ENCODE results near the gene MUC6.
A peak's percentile ranks its signal among the peaks of the same experiment; 100 is the strongest.

MUC6 gene

DNA sequence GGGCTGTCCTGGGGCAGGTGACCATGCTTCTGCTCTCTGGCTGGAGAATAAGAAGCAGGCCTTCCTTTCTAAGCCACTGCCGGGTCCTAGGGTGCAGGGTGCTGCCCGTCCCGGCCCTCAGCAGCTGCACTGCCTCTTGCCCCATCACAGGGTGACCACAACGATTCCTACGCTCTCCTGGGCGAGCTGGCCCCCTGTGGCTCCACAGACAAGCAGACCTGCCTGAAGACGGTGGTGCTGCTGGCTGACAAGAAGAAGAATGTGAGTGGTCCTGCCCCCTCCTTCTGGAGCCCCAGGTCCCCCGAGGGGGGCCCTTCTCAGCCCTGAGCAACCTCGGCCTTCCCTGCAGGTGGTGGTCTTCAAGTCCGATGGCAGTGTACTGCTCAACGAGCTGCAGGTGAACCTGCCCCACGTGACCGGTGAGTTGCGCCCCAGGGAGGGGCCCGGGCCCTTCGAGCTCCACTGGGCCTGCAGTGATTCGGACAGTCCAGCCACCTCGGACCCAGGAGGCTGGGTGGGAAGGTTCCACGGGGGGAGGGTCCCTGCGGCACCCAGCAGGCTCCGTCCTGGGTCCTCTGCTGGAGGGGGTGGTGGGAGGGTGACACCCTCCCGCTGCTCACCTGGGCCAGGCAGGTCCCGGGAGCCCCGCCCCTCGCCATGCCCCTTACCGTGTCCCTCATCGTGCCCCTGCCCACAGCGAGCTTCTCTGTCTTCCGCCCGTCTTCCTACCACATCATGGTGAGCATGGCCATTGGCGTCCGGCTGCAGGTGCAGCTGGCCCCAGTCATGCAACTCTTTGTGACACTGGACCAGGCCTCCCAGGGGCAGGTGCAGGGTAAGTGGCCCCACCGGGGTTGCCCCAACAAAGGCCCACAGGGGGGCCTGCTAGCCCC, 46.5 kb upstream of the MUC6 start:
- TF ChIP-seq FOXM1 (IDR thresholded peaks at IDR 0.05; ENCODE audit: borderline replicate concordance, low read depth) = no peak
- TF ChIP-seq USF1 (IDR thresholded peaks at IDR 0.05) = peak; percentile 30; the same call in 1 of the 2 replicates

DNA sequence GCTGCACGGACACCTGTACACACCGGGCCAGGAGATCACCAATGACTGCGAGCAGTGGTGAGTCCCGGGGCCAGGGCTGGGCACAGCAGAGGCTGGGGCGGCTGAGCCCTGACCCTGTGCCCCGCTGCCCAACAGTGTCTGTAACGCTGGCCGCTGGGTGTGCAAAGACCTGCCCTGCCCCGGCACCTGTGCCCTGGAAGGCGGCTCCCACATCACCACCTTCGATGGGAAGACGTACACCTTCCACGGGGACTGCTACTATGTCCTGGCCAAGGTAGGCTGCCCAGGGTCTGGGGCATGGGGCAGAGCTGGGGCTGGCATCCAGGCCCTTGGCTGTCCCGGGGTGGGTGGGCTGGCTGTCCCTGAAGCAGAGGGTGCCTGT, 45.8 kb upstream of the MUC6 start:
- no peak for TF ChIP-seq USF1 (IDR thresholded peaks at IDR 0.05)
- no peak for TF ChIP-seq YY1 (IDR thresholded peaks at IDR 0.05; ENCODE audit: low read depth)
- no peak for TF ChIP-seq ZBTB7A (IDR thresholded peaks at IDR 0.05; ENCODE audit: low read depth)
- TF ChIP-seq EP300 (IDR thresholded peaks at IDR 0.05; ENCODE audit: borderline replicate concordance) = no peak
- TF ChIP-seq TCF12 (IDR thresholded peaks at IDR 0.05; ENCODE audit: low read depth) = no peak
- TF ChIP-seq NFIC (IDR thresholded peaks at IDR 0.05) = no peak
- TF ChIP-seq EGR1 (IDR thresholded peaks at IDR 0.05) = no peak

DNA sequence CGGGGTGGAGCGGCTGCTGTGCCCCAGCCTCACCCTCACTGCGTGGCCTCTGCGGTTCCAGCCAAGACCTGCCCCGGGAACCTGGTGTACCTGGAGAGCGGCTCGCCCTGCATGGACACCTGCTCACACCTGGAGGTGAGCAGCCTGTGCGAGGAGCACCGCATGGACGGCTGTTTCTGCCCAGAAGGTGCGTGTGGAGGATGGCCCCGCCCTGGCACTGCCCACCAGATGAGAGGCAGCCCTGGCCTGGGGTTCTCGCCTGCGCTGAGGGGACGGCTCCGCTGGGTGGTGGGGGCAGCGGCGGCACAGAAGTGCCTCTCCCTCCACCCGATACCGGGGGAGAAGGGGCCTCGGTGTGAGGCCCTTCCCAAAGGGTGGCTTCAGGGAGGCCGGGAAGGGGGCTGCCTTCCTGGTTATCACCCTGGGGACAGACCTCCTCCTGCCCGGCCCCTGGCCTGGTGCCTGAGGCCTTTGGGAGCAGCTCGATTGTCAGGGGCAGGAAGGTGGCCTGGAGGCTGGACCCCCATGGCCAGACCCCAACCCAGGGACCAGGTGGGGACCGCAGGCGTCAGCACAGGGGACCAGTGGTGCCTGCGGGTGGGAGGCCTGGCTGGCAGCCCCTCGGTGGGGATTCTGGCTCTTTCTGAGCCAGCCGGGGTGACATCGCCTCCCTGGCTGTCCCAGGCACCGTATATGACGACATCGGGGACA, 45.2 kb upstream of the MUC6 start:
- TF ChIP-seq TAF1 (IDR thresholded peaks at IDR 0.05; ENCODE audit: low read depth) (no peak), EGR1 (IDR thresholded peaks at IDR 0.05) (no peak), TCF12 (IDR thresholded peaks at IDR 0.05; ENCODE audit: low read depth) (no peak)
- TF ChIP-seq, protein P1, sequence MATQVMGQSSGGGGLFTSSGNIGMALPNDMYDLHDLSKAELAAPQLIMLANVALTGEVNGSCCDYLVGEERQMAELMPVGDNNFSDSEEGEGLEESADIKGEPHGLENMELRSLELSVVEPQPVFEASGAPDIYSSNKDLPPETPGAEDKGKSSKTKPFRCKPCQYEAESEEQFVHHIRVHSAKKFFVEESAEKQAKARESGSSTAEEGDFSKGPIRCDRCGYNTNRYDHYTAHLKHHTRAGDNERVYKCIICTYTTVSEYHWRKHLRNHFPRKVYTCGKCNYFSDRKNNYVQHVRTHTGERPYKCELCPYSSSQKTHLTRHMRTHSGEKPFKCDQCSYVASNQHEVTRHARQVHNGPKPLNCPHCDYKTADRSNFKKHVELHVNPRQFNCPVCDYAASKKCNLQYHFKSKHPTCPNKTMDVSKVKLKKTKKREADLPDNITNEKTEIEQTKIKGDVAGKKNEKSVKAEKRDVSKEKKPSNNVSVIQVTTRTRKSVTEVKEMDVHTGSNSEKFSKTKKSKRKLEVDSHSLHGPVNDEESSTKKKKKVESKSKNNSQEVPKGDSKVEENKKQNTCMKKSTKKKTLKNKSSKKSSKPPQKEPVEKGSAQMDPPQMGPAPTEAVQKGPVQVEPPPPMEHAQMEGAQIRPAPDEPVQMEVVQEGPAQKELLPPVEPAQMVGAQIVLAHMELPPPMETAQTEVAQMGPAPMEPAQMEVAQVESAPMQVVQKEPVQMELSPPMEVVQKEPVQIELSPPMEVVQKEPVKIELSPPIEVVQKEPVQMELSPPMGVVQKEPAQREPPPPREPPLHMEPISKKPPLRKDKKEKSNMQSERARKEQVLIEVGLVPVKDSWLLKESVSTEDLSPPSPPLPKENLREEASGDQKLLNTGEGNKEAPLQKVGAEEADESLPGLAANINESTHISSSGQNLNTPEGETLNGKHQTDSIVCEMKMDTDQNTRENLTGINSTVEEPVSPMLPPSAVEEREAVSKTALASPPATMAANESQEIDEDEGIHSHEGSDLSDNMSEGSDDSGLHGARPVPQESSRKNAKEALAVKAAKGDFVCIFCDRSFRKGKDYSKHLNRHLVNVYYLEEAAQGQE (IDR thresholded peaks at IDR 0.05; ENCODE audit: low read depth) = no peak

- TF ChIP-seq NFIC (IDR thresholded peaks at IDR 0.05) (no peak), FOXM1 (IDR thresholded peaks at IDR 0.05; ENCODE audit: borderline replicate concordance, low read depth) (no peak), USF1 (IDR thresholded peaks at IDR 0.05) (no peak)
Observed at GRCh38 chr11:1078191-1078601, 41.7 kb upstream of the MUC6 start.

GRCh38 chr11:1077417-1078119, 41.0 kb upstream of the MUC6 start:
- TF ChIP-seq NFIC (IDR thresholded peaks at IDR 0.05) = no peak
- no peak for TF ChIP-seq ZBTB7A (IDR thresholded peaks at IDR 0.05; ENCODE audit: low read depth)
- no peak for TF ChIP-seq MAX (IDR thresholded peaks at IDR 0.05)
- TF ChIP-seq CEBPB (IDR thresholded peaks at IDR 0.05) = no peak
- TF ChIP-seq EGR1 (IDR thresholded peaks at IDR 0.05) = no peak
- TF ChIP-seq, protein P1 (IDR thresholded peaks at IDR 0.05; ENCODE audit: low read depth) = no peak
- no peak for TF ChIP-seq TEAD4 (IDR thresholded peaks at IDR 0.05)
- no peak for TF ChIP-seq CREB1 (IDR thresholded peaks at IDR 0.05; ENCODE audit: low read depth)
- no peak for TF ChIP-seq RAD21 (IDR thresholded peaks at IDR 0.05; ENCODE audit: low read depth)
- TF ChIP-seq EP300 (IDR thresholded peaks at IDR 0.05; ENCODE audit: borderline replicate concordance) = no peak
- no peak for TF ChIP-seq FOXM1 (IDR thresholded peaks at IDR 0.05; ENCODE audit: borderline replicate concordance, low read depth)
- no peak for TF ChIP-seq TAF1 (IDR thresholded peaks at IDR 0.05; ENCODE audit: low read depth)
- no peak for TF ChIP-seq YY1 (IDR thresholded peaks at IDR 0.05; ENCODE audit: low read depth)
- no peak for TF ChIP-seq USF1 (IDR thresholded peaks at IDR 0.05)
- no peak for TF ChIP-seq TCF12 (IDR thresholded peaks at IDR 0.05; ENCODE audit: low read depth)

Measured in Ishikawa (cell line).